Upper lobe of right lung (tissue), 1 donor: ENCODE measurements around the gene PLA2G4D. TPM values are rescaled to one million over a fixed set of nuclear protein-coding genes. Genes with fewer than 3 reads are reported as not detected.

ENCODE experiments used
- ATAC-seq: fragments of 200-7000 bp; cut with Tn5 transposase; one replicate; pipeline ENCODE4 v1.9.1; 2020; ENCODE audit warnings: mild to moderate bottlenecking, moderate library complexity
- DNase-seq: peaks from one replicate; pipeline ENCODE4 v3.0.0-alpha.2; 2020
- H3K27ac ChIP-seq: fragments of 200-600 bp; one replicate; pipeline ENCODE4 v1.8.0; 2022
- H3K27me3 ChIP-seq: fragments of 200-600 bp; one replicate; pipeline ENCODE4 v1.8.0; 2022; ENCODE audit warnings: mild to moderate bottlenecking
- H3K36me3 ChIP-seq: fragments of 200-600 bp; one replicate; pipeline ENCODE4 v1.8.0; 2022
- H3K4me1 ChIP-seq: fragments of 200-600 bp; one replicate; pipeline ENCODE4 v1.8.0; 2022
- H3K4me3 ChIP-seq: fragments of 200-600 bp; one replicate; pipeline ENCODE4 v1.8.0; 2022; ENCODE audit warnings: mild to moderate bottlenecking
- H3K9me3 ChIP-seq: fragments of 200-600 bp; one replicate; pipeline ENCODE4 v1.8.0; 2022
- CTCF ChIP-seq: fragments of 200-600 bp; IDR thresholded peaks from one replicate; pipeline ENCODE4 v1.8.0; 2022; ENCODE audit warnings: antibody characterized with exemption
- intact Hi-C: fragments of 100-400 bp; cut with DNase I; formaldehyde crosslinking; loops from one replicate; pipeline ENCODE4 v1.11.0; 2022
- total RNA-seq: library from RNA; stranded (reverse); fragmentation: NEBNext Ultra II Directional; extraction: Animal tissue kit (Norgen Biotek cat#: 25700); gene quantifications from one replicate; pipeline ENCODE4 v1.2.1, GENCODE V29; 2021
- donor health status: DM: no; HTN: yes; CAD: no; lungs with severe emphysema.

The PLA2G4D gene
- total RNA-seq, 1 donor from 2014 or later = not detected

GRCh38 chr15:42065033-42065432 is 29.3 kb downstream of the PLA2G4D start:
- no peak for TF ChIP-seq CTCF
- DNase-seq (no peak), ATAC-seq (peak; percentile 40)
- intact Hi-C loops = loop anchor here (5.0 kb wide), 1 partner anchor 67 kb away; no protein-coding TSS in a partner anchor
- no peaks in the 10 kb centered on the region for H3K9me3 ChIP-seq
- H3K4me3 ChIP-seq = no peak overlapping the region
- no peaks in the 10 kb centered on the region for H3K27me3 ChIP-seq
- no peaks in the 10 kb centered on the region for H3K4me1 ChIP-seq
- no peak overlapping the region for H3K27ac ChIP-seq
- H3K36me3 ChIP-seq = no peaks in the 10 kb centered on the region

GRCh38 chr15:42064271-42064670 is 30.1 kb downstream of the PLA2G4D start:
- no peak overlapping the region for H3K4me3 ChIP-seq
- H3K27ac ChIP-seq = no peak overlapping the region
- no peak for DNase-seq
- no peaks in the 10 kb centered on the region for H3K9me3 ChIP-seq
- no peaks in the 10 kb centered on the region for H3K27me3 ChIP-seq
- H3K4me1 ChIP-seq = no peaks in the 10 kb centered on the region
- intact Hi-C loops = no loop called here
- no peak for TF ChIP-seq CTCF
- no peak for ATAC-seq
- H3K36me3 ChIP-seq = no peaks in the 10 kb centered on the region

- no peaks in the 10 kb centered on the region for H3K4me1 ChIP-seq
- no peaks in the 10 kb centered on the region for H3K27me3 ChIP-seq
- no peak for TF ChIP-seq CTCF
- ATAC-seq (no peak), DNase-seq (no peak)
- H3K4me3 ChIP-seq = no peak overlapping the region
- no peaks in the 10 kb centered on the region for H3K9me3 ChIP-seq
- intact Hi-C loops = no loop called here
- no peaks in the 10 kb centered on the region for H3K36me3 ChIP-seq
- no peak overlapping the region for H3K27ac ChIP-seq
Observed at GRCh38 chr15:42063122-42063848, 31.1 kb downstream of the PLA2G4D start.

- Histone ChIP-seq H3K27ac (no peak overlapping the region), H3K4me1 (peaks cover 5% of the 10 kb centered on the region), H3K36me3 (no peaks in the 10 kb centered on the region), H3K9me3 (no peaks in the 10 kb centered on the region), H3K4me3 (no peak overlapping the region), H3K27me3 (no peaks in the 10 kb centered on the region)
- ATAC-seq (no peak), DNase-seq (no peak)
- no peak for TF ChIP-seq CTCF
- intact Hi-C loops = no loop called here
Observed at GRCh38 chr15:42062284-42062806, 32.0 kb downstream of the PLA2G4D start.

- intact Hi-C loops = no loop called here
- TF ChIP-seq CTCF = no peak
Observed at GRCh38 chr15:42060797-42061196, 33.6 kb downstream of the PLA2G4D start.

More at GRCh38 chr15:42060797-42061196, 33.6 kb downstream of the PLA2G4D start:
- Histone ChIP-seq H3K9me3 (no peaks in the 10 kb centered on the region), H3K4me3 (no peak overlapping the region), H3K27me3 (no peaks in the 10 kb centered on the region), H3K4me1 (peaks cover 13% of the 10 kb centered on the region), H3K27ac (no peak overlapping the region), H3K36me3 (no peaks in the 10 kb centered on the region)
- ATAC-seq (no peak), DNase-seq (no peak)
